Measurements from ENCODE around the gene DPP6.

The DPP6 gene

GRCh38 chr7:154431045-154431444 lies 378.8 kb downstream of the DPP6 start:
- DNase-seq (ENCODE audit: low spot score), result no peak
- in situ Hi-C loops (cut with MboI; ENCODE audit: low pct_unique_long_range_greater_than_20kb, low sequenced_read_pairs, unreplicated experiment), result no loop called here
- TF ChIP-seq CTCF (IDR thresholded peaks at IDR 0.05; ENCODE audit: extremely low read depth, insufficient read depth, missing control alignments), result no peak

- in situ Hi-C loops (cut with MboI; ENCODE audit: low pct_unique_long_range_greater_than_20kb, low sequenced_read_pairs, unreplicated experiment), result no loop called here
- no peak for DNase-seq (ENCODE audit: low spot score)
- no peak for TF ChIP-seq CTCF (IDR thresholded peaks at IDR 0.05; ENCODE audit: extremely low read depth, insufficient read depth, missing control alignments)
Observed at GRCh38 chr7:154433632-154434598, 381.7 kb downstream of the DPP6 start.

- DNase-seq (ENCODE audit: low spot score), result no peak
- no peak for TF ChIP-seq CTCF (IDR thresholded peaks at IDR 0.05; ENCODE audit: extremely low read depth, insufficient read depth, missing control alignments)
- in situ Hi-C loops (cut with MboI; ENCODE audit: low pct_unique_long_range_greater_than_20kb, low sequenced_read_pairs, unreplicated experiment), result no loop called here
Observed at GRCh38 chr7:154436560-154436959, 384.4 kb downstream of the DPP6 start.

GRCh38 chr7:154437234-154437633 lies 385.0 kb downstream of the DPP6 start:
- in situ Hi-C loops (cut with MboI; ENCODE audit: low pct_unique_long_range_greater_than_20kb, low sequenced_read_pairs, unreplicated experiment), result no loop called here
- no peak for DNase-seq (ENCODE audit: low spot score)
- no peak for TF ChIP-seq CTCF (IDR thresholded peaks at IDR 0.05; ENCODE audit: extremely low read depth, insufficient read depth, missing control alignments)

- no peak for TF ChIP-seq CTCF (IDR thresholded peaks at IDR 0.05; ENCODE audit: extremely low read depth, insufficient read depth, missing control alignments)
- in situ Hi-C loops (cut with MboI; ENCODE audit: low pct_unique_long_range_greater_than_20kb, low sequenced_read_pairs, unreplicated experiment), result no loop called here
- no peak for DNase-seq (ENCODE audit: low spot score)
Observed at GRCh38 chr7:154438571-154439367, 386.6 kb downstream of the DPP6 start.

- in situ Hi-C loops (cut with MboI; ENCODE audit: low pct_unique_long_range_greater_than_20kb, low sequenced_read_pairs, unreplicated experiment), result no loop called here
- no peak for DNase-seq (ENCODE audit: low spot score)
- TF ChIP-seq CTCF (IDR thresholded peaks at IDR 0.05; ENCODE audit: extremely low read depth, insufficient read depth, missing control alignments), result no peak
Observed at GRCh38 chr7:154440058-154440457, 387.9 kb downstream of the DPP6 start.

All from GM13977 (cell line).